Suppressor macrophage (primary cell): ENCODE data around the gene EIF5A.

Experiments
- DNase-seq, 4 experiments: peaks; one replicate each; pipeline ENCODE4 v3.0.0-alpha.2; 2020 to 2022
- total RNA-seq, 17 experiments: gene quantifications; one replicate each; lab custom pipeline; 2026; ENCODE audit warnings: mixed read lengths in 6 of 17, inconsistent platforms in 3 of 17; lab: John Stamatoyannopoulos, UW

The EIF5A gene
- total RNA-seq = 148 to 330 (median 214) reads per million in 17 experiments

DNA sequence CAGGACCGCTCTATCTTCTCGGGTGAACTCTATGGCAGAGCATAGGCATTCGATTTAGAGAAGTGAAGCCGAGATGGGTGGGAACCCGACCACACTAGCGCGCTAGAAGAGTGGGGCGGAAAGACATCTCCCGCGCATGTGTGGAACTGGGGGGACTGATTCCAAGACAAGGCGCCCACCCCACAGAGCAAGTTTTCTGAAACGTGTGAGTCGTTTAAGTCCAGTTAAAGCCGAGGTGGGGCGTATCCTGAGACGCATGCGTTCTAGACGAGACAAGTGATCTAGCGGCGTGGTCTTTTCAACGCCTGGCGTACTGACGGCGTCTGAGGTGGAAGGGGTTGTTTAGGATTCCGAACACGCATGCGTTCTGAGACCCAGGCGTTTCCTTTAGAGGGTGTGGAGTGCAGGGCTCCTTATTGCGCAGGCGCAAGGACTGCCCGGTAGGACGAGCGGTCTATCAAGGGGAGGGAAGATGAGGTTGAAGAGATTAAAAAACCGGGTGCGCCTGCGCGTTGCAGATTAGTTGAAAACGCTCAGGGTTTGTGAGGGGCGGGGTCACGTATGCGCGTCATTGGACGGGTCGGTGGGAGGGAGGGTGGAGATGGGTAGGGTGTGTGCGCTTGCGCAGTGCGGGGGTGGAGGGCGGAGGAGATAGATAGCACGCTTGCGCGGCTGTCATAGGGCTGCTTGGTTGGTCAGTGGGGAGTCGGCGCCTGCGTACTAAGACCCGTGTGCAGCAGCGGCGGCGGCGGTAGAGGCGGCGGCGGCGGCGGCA, at the start of gene EIF5A:
TSS of gene EIF5A (plus strand) at position 718 of the 775 bp plus-strand sequence. CDS start 2,008 bp downstream, outside the sequence.
- peak; percentile 100 for DNase-seq

DNA sequence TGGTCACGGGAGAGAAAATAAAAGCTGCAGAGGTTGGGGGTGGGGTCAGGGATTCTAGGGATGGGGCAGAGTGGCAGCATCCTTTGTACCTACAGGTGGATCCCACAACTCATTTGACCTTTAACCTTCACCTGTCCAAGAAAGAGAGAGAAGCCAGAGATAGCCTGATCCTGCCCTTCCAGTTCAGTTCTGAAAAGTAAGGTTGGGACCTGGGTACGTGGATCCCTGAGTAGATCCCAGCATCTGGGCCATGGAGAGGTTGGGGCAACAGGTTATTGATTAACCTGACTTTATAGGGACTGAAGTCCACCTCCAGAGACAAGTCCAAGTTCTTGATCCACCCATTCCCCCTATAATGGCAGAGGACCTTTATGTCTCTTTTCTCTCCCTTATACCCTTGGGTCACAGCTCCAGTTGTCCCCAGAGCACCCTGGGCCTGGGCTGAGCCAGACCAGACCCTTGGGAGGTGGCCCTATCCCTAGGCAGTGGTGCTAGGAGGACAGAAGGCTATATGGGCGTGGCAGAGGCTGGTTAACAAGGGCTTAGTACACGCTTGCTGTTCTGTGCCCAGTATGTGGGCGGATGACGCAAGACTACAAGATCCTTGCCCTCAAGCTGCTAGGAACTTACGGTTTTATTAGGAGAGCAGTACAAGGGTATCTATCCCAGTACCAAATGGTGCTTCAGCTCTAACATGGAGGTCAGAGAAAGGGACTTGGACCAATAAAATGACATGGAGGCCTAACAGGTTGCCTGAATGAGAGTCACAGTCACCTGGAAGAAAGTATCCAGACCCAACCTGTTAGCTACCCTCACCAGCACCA, 48.5 kb upstream of the EIF5A start:
- peak; percentile 76 to 91 (median 88) for DNase-seq

DNA sequence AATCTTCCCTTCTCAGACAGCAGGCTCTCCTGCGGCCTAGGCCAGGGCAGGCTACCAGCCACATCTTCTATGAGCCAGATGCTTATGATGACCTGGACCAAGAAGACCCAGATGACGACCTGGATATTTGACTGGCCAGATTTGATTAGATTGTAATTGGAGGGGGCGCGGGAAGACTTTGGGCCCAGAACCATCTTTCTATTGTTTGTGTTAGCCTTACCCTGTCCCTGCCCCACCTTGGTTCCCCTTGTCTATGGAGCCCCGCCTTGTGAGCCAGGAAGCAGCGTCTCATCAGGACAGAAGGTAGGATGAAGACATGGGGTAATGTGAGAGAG, 47.9 kb upstream of the EIF5A start:
- DNase-seq = no peak

DNA sequence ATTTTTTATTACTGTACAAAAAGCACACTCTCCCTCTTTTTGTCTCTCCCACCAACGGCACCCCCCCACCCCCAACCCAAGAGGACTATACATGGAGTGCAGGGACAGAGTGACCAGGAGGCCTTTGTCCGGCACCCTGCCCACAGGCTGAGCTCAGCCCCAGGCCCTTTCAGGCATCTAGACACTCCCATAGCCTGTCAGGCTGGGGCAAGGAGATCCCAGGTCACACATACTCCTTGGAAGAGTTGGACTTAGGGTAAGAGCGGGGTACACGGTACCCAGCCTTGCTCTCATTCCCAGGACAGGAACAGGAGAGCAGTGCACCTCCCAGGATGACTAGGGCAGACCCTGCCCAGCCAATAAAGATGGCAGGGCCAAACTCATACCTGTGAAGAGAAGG, 47.3 kb upstream of the EIF5A start:
- no peak for DNase-seq

DNA sequence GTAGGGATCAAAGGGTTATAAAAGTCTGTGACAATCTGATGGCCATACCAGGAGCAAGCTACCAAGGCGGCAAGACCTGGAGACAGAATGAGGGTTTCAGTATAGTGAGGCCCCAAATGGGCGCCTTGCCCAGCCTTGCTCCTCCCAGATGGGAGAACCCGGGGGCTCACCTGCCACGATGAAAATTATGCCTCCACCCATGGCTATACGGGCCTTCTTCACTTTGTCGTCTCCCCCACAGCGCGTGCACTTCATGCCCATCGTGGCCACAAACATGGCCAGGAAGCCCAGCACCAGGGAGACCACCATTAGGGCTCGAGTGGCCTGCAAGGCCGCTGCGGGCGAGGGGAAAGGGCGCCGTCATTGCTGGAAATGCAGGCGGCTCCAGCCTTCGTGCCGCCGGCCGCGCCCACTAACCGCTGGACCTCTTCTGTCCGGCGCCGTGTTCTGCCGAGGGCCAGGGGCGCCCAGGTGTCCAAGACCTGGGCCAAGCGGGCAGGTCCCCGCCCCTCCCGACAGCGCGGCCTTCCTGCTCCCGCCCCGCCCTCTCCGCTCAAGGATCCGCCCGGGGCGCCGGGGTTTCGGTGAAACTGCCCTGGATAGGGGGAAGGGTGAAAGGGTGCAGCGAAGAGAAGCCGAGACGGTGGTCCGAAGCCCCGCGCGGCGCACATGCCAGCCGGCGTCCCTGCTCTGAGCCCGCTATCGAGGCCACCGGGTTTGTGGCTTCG, 46.6 kb upstream of the EIF5A start:
- peak in 2 of 4 experiments; percentile 30 to 39 for DNase-seq

DNA sequence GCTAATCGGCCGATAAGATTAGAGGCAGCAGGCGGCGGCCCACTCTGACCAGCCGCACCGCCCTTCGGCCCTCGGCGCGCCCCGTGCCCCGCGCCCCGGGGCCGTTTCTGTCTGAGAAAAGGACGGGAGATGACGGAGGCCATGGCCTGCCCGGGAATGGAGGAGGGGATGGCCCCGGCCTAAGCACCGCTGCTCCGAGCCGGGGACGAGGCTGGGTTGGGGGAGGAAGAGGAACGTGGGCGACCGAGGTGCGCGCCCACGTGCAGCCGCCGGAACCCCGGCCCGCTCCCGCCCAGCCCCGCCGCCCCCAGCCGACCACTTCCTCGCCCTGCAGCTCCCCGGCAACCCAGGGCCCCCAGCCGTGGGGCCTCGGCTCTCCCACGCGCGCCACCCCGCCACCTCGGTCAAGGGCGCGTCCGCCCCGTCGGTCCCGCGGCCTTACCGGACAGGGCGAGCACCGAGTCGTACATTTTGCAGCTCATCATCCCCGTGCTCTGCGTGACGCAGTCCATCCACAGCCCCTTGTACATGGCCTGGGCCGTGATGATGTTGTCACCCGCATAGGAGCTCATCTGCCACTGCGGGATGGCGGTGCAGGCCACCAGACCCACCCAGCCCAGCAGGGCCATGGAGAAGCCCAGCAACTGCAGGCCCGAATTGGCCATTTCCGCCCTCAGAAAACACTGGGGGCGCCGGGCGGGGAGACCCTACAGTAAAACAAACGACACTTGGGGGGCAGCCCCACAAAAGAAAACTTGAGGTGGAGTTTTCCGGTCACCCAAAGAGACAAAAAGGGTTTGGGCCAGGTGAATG, 45.8 kb upstream of the EIF5A start:
- peak in 1 of 4 experiments; percentile 18 for DNase-seq

DNA sequence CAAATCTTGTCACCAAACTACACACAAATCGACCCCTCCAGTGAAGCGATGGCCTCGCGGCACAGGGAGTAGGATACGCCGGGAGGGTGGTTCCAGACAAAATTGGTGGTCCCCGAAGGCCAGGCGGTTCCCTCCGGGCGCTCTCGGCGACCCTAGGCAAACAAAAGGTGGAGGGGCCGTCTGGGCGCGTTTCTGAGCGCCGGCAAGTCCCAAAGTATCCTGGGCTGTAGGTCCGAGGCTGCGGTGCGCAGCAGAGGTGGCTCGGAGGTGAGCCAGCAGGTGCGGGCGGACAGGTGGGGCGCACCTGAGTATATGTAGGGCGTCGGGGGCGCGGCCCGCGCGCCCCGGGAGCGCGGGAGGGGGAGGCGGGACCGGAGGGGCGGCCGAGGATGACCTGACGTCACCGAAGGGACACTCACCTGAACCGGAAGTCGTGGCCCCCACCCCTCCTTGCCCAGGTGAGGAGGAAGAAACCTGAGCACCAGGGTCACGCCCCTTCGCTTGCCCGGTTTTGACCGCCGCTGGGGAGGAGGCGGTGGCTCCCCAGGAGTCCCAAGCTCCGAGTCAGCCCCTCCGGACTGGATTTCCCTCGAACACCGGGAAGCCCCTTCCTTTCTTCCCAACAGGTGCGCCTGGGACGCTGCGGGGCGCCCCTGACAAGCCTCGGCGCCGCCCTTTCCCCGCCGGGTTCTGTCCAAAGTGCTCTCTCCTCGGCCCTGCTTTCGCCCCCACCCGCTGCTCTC, 45.1 kb upstream of the EIF5A start, which contains the start of gene CLDN7:
TSS of gene CLDN7 (minus strand) at position 287 of the 743 bp plus-strand sequence. CDS start 435 bp downstream, outside the sequence.
- no peak for DNase-seq

DNA sequence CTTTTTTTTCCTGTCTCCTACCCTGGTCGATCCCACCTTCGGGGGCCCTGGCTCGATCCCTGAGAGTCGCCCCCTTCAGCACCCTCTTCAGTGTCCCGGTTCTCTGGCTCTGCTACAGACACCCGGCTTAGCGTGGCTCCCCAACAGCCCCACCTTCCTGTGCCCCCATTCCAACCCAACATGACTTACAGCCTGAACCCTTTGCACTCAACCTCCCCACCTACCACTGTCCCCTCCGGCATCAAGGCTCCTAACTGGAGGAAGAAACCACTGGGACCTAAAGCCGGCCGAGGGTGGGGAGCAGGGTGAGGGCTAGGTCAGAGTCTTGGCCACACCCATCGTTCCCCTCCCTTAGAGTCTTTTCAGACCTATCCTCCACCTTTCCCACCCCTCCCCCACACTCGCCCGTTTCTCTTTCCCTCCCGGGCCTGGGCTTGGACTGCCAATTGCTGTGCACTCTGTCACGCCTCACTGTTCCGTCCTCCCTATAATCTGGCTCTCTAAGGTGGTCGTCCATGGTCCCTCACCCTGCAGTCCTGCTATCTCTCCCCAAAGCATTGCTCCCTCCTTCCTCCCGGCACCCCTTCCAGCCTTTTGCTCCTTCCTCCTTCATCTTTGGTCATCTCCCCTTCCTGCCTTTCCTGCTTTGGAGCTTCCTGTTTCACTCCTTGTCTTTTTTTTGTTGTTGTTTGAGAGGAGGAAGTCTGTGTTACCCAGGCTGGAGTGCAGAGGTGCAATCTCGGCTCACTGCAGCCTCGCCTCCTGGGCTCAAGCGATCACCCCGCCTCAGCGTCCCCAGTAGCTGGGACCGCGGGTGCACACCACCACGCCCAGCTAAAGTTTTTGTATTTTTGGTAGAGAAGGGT, 44.3 kb upstream of the EIF5A start:
- peak in 3 of 4 experiments; percentile 55 to 60 (median 57) for DNase-seq

DNA sequence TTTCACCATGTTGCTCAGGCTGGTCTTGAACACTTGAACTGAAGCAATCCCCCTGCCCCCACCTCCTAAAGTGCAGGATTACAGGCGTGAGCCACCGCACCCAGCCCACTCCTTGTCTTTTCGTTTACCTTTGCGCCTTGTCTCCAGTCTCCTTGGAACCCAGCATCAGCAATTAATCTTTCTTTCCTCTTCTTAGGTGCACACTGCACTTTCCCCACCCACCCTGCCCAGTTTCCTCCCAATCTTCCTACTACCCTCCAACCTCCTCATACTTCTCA, 43.7 kb upstream of the EIF5A start:
- no peak for DNase-seq

DNA sequence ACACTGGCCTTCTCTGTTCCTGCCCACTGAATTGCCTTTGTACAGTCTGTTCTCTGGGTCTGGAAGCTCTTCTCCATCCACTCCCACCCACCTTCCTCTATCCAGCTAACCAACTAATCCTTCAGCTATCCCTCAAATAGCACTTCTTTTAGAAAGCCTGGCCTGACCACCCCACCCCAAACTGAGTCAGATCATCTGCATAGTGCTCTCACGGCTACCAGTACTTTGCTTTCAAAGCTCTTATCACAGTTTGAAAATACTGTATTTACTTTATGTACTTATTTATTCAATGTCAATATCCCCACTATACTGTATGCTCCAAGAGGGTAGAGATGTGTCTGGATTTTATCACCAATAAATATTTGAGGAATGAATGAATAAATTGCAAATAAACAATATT, 40.6 kb upstream of the EIF5A start:
- no peak for DNase-seq

DNA sequence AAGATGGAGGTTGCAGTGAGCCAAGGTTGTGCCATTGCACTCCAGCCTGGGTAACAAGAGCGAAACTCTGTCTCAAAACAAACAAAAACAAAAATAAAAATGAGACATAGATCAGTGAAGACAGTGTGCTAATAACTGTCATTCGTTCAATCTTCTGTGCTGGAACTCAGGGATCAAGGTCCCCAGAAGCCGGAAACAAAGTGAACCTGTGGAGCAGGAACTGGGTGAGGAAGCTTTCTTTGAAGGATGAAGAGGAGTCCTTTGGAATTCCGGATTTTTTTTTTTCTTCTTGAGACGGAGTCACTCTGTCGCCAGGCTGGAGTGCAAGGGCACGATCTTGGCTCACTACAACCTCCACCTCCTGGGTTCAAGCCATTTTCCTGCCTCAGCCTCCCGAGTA, 28.0 kb upstream of the EIF5A start:
- DNase-seq = no peak

DNA sequence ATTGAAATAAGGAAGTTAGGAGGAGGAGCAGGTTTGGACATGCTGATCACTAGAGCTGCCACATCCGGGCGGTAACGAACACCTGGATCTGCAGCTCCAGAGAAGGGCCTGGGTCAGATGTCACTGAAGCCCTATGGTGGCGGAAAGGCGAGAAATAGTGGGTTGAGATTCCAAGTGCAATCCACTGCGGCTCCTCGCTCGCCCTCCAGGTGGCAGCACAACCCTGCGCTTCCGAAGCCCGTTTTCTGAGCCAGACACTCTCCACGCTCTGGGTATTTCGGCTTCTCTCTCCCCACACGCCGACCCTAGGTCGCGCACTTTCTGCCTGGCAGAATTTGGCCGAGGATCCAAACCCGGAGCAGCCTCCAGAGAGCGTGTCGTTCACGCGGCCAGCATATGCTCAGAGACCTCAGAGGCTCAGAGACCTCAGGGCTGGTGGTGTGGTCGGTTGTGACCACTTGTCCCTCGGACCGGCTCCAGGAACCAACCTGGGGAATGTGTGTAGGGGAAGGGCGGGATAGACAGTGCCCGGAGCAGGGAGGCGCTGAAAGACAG, 26.8 kb upstream of the EIF5A start:
- peak; percentile 87 to 91 (median 89) for DNase-seq

DNA sequence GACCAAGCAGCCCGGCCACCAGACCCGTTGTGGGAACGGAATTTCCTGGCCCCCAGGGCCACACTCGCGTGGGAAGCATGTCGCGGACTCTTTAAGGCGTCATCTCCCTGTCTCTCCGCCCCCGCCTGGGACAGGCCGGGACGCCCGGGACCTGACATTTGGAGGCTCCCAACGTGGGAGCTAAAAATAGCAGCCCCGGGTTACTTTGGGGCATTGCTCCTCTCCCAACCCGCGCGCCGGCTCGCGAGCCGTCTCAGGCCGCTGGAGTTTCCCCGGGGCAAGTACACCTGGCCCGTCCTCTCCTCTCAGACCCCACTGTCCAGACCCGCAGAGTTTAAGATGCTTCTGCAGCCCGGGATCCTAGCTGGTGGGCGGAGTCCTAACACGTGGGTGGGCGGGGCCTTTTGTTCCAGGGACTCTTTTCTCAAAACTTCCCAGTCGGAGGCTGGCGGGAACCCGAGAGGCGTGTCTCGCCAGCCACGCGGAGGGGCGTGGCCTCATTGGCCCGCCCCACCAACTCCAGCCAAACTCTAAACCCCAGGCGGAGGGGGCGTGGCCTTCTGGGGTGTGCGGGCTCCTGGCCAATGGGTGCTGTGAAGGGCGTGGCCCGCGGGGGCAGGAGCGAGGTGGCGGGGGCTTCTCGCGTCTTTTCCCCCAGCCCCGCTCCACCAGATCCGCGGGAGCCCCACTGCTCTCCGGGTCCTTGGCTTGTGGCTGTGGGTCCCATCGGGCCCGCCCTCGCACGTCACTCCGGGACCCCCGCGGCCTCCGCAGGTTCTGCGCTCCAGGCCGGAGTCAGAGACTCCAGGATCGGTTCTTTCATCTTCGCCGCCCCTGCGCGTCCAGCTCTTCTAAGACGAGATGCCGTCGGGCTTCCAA, 26.1 kb upstream of the EIF5A start, which contains the start of gene SLC2A4:
TSS of gene SLC2A4 (plus strand) at position 645 of the 879 bp plus-strand sequence. CDS start at position 862, 217 bp downstream.
- DNase-seq = peak; percentile 96 to 97 (median 96)

DNA sequence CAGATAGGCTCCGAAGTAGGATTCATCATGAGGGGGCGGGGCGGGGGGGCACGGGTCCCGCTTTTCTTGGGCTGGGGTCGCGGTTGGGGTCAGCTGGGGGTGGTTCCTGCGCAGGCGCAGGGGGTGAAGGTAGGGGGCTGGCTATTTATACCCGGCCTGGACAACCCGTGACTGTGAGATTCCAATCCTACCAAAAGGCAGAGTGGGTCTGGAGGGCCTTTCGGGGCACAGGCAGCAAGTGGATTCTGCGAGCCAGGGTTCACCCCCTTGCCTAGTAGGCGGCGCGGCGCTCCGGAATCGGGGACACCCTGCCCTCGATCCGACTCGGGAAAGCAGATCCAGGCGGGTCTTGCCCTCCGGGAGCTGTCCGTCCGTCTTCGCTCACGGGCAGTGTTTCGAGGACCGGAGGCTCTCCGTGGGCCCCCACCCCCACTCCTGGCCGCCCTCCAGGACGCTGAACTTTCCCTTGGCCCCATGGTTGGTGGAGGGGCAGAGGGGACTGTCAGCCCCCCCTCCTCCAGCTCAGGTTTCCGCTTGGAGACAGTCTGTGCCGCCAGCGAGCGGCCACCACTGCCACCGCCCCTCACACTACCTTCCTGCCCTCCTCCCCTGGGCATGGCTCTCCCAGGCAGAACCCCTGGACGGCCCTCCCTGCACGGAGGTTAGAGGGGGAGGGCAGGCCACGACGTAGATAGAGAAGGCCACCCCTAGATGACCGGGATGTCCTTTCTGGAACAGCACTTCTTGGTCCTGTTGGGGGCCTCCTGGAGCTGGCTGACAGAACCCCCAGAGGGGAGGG, 25.3 kb upstream of the EIF5A start:
- peak in 1 of 4 experiments; percentile 18 for DNase-seq

DNA sequence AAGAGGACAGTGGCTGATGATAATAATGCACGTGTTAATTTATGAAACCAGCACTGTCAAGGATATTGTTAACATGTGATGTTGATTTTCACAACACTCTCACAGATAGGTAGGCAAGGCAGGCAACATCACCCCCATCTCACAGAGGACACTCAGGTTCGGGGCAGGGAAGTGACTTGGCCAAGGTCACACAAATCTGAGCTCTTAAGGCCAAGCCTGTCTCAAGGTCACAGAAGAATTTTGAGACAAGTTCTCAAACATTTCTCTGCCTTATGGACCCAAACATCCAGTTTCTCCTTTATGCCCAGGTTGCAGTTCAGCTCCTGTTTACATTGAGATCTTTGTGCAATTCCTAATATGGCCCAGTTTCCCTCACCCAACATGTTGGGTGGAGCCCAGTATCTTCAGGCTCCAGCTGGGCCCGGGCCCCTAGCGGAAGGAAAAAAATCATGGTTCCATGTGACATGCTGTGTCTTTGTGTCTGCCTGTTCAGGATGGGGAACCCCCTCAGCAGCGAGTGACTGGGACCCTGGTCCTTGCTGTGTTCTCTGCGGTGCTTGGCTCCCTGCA, 24.6 kb upstream of the EIF5A start:
- peak in 3 of 4 experiments; percentile 36 to 43 (median 41) for DNase-seq

DNA sequence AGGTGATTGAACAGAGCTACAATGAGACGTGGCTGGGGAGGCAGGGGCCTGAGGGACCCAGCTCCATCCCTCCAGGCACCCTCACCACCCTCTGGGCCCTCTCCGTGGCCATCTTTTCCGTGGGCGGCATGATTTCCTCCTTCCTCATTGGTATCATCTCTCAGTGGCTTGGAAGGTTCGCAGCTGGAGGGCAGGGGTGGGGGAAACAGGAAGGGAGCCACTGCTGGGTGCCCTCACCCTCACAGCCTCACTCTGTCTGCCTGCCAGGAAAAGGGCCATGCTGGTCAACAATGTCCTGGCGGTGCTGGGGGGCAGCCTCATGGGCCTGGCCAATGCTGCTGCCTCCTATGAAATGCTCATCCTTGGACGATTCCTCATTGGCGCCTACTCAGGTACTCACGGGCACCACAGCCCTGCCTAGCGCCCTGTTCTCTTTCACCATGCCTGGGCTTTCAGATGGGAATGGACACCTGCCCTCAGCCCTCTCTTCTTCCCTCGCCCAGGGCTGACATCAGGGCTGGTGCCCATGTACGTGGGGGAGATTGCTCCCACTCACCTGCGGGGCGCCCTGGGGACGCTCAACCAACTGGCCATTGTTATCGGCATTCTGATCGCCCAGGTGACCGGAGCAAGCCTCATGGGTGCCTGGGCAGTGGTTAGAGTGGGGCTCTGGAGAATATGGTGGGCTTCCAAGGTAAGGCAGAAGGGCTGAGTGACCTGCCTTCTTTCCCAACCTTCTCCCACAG, 23.8 kb upstream of the EIF5A start:
- DNase-seq = peak; percentile 32 to 55 (median 50)

DNA sequence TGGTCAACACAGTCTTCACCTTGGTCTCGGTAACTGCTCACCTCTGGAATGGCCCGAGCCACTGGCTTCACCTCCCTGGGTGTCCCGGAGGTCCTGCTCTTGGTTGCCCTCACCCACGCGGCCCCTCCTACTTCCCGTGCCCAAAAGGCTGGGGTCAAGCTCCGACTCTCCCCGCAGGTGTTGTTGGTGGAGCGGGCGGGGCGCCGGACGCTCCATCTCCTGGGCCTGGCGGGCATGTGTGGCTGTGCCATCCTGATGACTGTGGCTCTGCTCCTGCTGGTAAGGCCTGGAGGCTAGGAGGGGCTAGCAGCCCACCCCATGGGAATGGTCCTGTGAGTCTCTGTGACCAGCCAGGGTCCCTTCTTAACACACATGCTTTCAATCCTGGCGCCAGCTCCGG, 22.5 kb upstream of the EIF5A start:
- no peak for DNase-seq
